Activated naive CD4-positive, alpha-beta T cell treated with anti-CD3 and anti-CD28 coated beads, Interleukin-2, amount 50 U/mL, for 72 hours (primary cell): ENCODE measurements around the gene CNEP1R1. TPM values are rescaled to one million over a fixed set of nuclear protein-coding genes. Genes with fewer than 3 reads are reported as not detected.
A peak's percentile ranks its signal among the peaks of the same experiment; 100 is the strongest.

Experiments used
- ATAC-seq, 2 donors: fragments of 150-1000 bp; cut with Tn5 transposase; 2 replicates each; pipeline ENCODE4 v1.10.0; 2021; ENCODE audit warnings: mild to moderate bottlenecking in 2 of 2, moderate library complexity in 2 of 2
- DNase-seq, 2 donors: peaks; one replicate each; pipeline ENCODE4 v3.0.0; 2021 to 2022; ENCODE audit warnings: low spot score in 2 of 2
- H3K27ac Mint-ChIP-seq, 2 donors: one replicate each; pipeline ENCODE4 v1.8.0; 2022; ENCODE audit warnings: mild to moderate bottlenecking in 2 of 2, mixed read lengths in 2 of 2
- H3K36me3 Mint-ChIP-seq, 2 donors: one replicate each; pipeline ENCODE4 v1.8.0; 2022; ENCODE audit warnings: mixed read lengths in 2 of 2
- H3K9me3 Mint-ChIP-seq, 2 donors: one replicate each; pipeline ENCODE4 v1.8.0; 2022; ENCODE audit warnings: mixed read lengths in 2 of 2
- total RNA-seq, 2 donors: library from RNA; stranded (reverse); gene quantifications; one replicate each; pipeline ENCODE4 v1.2.3, GENCODE V29; 2022

CNEP1R1 gene
- total RNA-seq, 2 donors from 2014 or later = 26.9 to 42.9 TPM

- no peak for ATAC-seq
- H3K36me3 Mint-ChIP-seq = peaks cover 18 to 26% of the 10 kb centered on the region in 2 donors
- H3K9me3 Mint-ChIP-seq = no peaks in the 10 kb centered on the region
- DNase-seq = no peak
- H3K27ac Mint-ChIP-seq = peak overlapping the region; percentile 18 to 80
Measured at GRCh38 chr16:50068550-50068949, 43.5 kb downstream of the CNEP1R1 start.

GRCh38 chr16:50069060-50069459, 44.0 kb downstream of the CNEP1R1 start:
- ATAC-seq (no peak), DNase-seq (no peak)
- peak overlapping the region in 1 of 2 donors; percentile 80 for H3K27ac Mint-ChIP-seq
- peaks cover 18 to 26% of the 10 kb centered on the region in 2 donors for H3K36me3 Mint-ChIP-seq
- no peaks in the 10 kb centered on the region for H3K9me3 Mint-ChIP-seq

GRCh38 chr16:50071075-50071671, 46.1 kb downstream of the CNEP1R1 start:
- ATAC-seq = no peak
- Mint-ChIP-seq H3K9me3 (no peaks in the 10 kb centered on the region), H3K27ac (no peak overlapping the region), H3K36me3 (peaks cover 18 to 33% of the 10 kb centered on the region in 2 donors)
- no peak for DNase-seq

- H3K9me3 Mint-ChIP-seq = no peaks in the 10 kb centered on the region
- H3K36me3 Mint-ChIP-seq = peaks cover 6 to 31% of the 10 kb centered on the region in 2 donors
- peak overlapping the region in 1 of 2 donors; percentile 58 for H3K27ac Mint-ChIP-seq
- ATAC-seq = peak in 1 of 2 donors; percentile 78
- no peak for DNase-seq
Measured at GRCh38 chr16:50072730-50073129, 47.7 kb downstream of the CNEP1R1 start.

- H3K36me3 Mint-ChIP-seq = peaks cover 9 to 48% of the 10 kb centered on the region in 2 donors
- no peaks in the 10 kb centered on the region for H3K9me3 Mint-ChIP-seq
- no peak for ATAC-seq
- H3K27ac Mint-ChIP-seq = peak overlapping the region in 1 of 2 donors; percentile 30
- no peak for DNase-seq
Measured at GRCh38 chr16:50079397-50080140, 54.5 kb downstream of the CNEP1R1 start.

GRCh38 chr16:50081428-50082018, 56.5 kb downstream of the CNEP1R1 start:
- Mint-ChIP-seq H3K36me3 (peaks cover 14 to 49% of the 10 kb centered on the region in 2 donors), H3K9me3 (no peaks in the 10 kb centered on the region), H3K27ac (no peak overlapping the region)
- DNase-seq = no peak
- ATAC-seq = no peak

- no peak for ATAC-seq
- peaks cover 6 to 40% of the 10 kb centered on the region in 2 donors for H3K36me3 Mint-ChIP-seq
- H3K27ac Mint-ChIP-seq = no peak overlapping the region
- no peak for DNase-seq
- H3K9me3 Mint-ChIP-seq = no peaks in the 10 kb centered on the region
Measured at GRCh38 chr16:50083996-50084395, 59.0 kb downstream of the CNEP1R1 start.

GRCh38 chr16:50086176-50086575, 61.2 kb downstream of the CNEP1R1 start:
- peak overlapping the region in 1 of 2 donors; percentile 81 for H3K27ac Mint-ChIP-seq
- ATAC-seq = no peak
- H3K36me3 Mint-ChIP-seq = peaks cover 6 to 32% of the 10 kb centered on the region in 2 donors
- no peaks in the 10 kb centered on the region for H3K9me3 Mint-ChIP-seq
- DNase-seq = no peak

Other genes with a start within 250 kb of the CNEP1R1 start
- under 1 TPM in 1 of 2 donors, not detected in 1; 0.05 TPM for gene ZNF423, start 169.1 kb upstream of the CNEP1R1 start, total RNA-seq
- 10 to 100 TPM; 18.6 to 31.6 TPM for gene HEATR3, start 40.7 kb downstream of the CNEP1R1 start, total RNA-seq
- gene TENT4B, start 128.1 kb downstream of the CNEP1R1 start, total RNA-seq = 10 to 100 TPM; 25.7 to 27.9 TPM
- gene ADCY7, start 241.3 kb downstream of the CNEP1R1 start, total RNA-seq = 100 to 1,000 TPM in 1 of 2 donors, 10 to 100 TPM in 1; 78.5 to 104 TPM